Heart left ventricle (tissue), 13 donors: ENCODE data around the gene KCNK15.

Source experiments
- CTCF ChIP-seq, 12 donors: fragments of 200-600 bp; sonication (generic) in 4 of 12; IDR thresholded peaks; one replicate each; pipeline versions ENCODE4 v1.5.0 to v1.8.0; 2018 to 2022; ENCODE audit warnings: antibody characterized with exemption in 12 of 12, mild to moderate bottlenecking in 5 of 12
- POLR2A ChIP-seq, 2 donors: fragments of 450-650 bp; IDR thresholded peaks; one replicate each; pipeline ENCODE4 v1.6.1; 2017; ENCODE audit warnings: antibody characterized with exemption in 2 of 2, mild to moderate bottlenecking in 2 of 2, moderate library complexity in 2 of 2
- donor health status: ischemic (EF 13 %, LVEDD 7.1; RV severe dilation, severe dysfunction).
- donor health status: DM: no; HTN: yes; CAD: no.
- donor health status: DM: no; HTN: no; CAD: no.
- donor health status: ischemic (EF 25% LVEDD 6.9; RV normal size, moderate dysfunction).
- donor health status: ischemic (EF 25% LVEDD 5.7; RV mildly dilated, moderate dysfunction).
- donor health status: ischemic (EF 35%, LVEDD 5.7; RV mildly dilated, moderate dysfunction).
- donor health status: nonischemic (EF 11% LVEDD 7.7; RV severe dilation, severe dysfunction).
- donor health status: DM: yes; HTN: yes; CAD: no.
- donor health status: PGD.
- donor health status: ischemic (EF 29% LVEDD 5.4; RV normal size, mild dysfunction).
- donor health status: nonischemic (EF 23%, LVEDD 6.1; RV moderate dilation, normal function).

GRCh38 chr20:44784688-44785087 is 39.0 kb downstream of the KCNK15 start:
- no peak for TF ChIP-seq POLR2A (IDR thresholded peaks at IDR 0.05)
- no peak for TF ChIP-seq CTCF (IDR thresholded peaks at IDR 0.05)
